CD4-positive, alpha-beta T cell (primary cell): ENCODE data around the gene ARSG. TPM values are rescaled to one million over a fixed set of nuclear protein-coding genes. Genes with fewer than 3 reads are reported as not detected.

ENCODE experiments used
- ATAC-seq: fragments of 200-7000 bp; cut with Tn5 transposase; one replicate; pipeline ENCODE4 v1.10.0; 2022; ENCODE audit warnings: mild to moderate bottlenecking; ENCODE audit not compliant: poor library complexity
- CTCF ChIA-PET: fragments of 350-600 bp; sonication (Branson Sonifier 250); formaldehyde crosslinking; loops from one replicate; lab custom pipeline; 2021; ENCODE audit warnings: antibody characterized with exemption, inconsistent platforms; lab: Charles Lee
- POLR2A ChIA-PET: fragments of 350-600 bp; sonication (Branson Sonifier 250); formaldehyde crosslinking; loops from one replicate; lab custom pipeline; 2021; ENCODE audit warnings: antibody characterized with exemption, inconsistent platforms; lab: Charles Lee
- DNase-seq, 14 experiments: peaks; one replicate each; pipeline ENCODE4 v3.0.0-alpha.2; 2013 to 2020; ENCODE audit warnings: mixed read lengths in 2 of 14
- H3K27ac ChIP-seq, 2 donors: one replicate each; pipeline versions ENCODE4 v1.5.1 to v1.7.0; 2013; ENCODE audit warnings: low read length in 2 of 2, low read depth in 1 of 2, mild to moderate bottlenecking in 1 of 2
- H3K27me3 ChIP-seq, 2 experiments: 1 replicate in 1 of 2; 2 replicates in 1 of 2; pipeline versions ENCODE4 v1.6.1 to v1.7.0; 2013; ENCODE audit warnings: low read length in 2 of 2, control low read depth in 1 of 2, mild to moderate bottlenecking in 1 of 2, moderate library complexity in 1 of 2; ENCODE audit not compliant: insufficient read depth in 2 of 2, control insufficient read depth in 1 of 2
- H3K36me3 ChIP-seq: one replicate; pipeline ENCODE4 v1.6.1; 2013; ENCODE audit warnings: low read length, control low read depth; ENCODE audit not compliant: insufficient read depth
- H3K4me1 ChIP-seq: one replicate; pipeline ENCODE4 v1.6.1; 2013; ENCODE audit warnings: low read length, control low read depth; ENCODE audit not compliant: insufficient read depth
- H3K4me3 ChIP-seq: one replicate; pipeline ENCODE4 v1.5.1; 2013; ENCODE audit warnings: mild to moderate bottlenecking, low read length, moderate library complexity
- H3K9me3 ChIP-seq, 2 experiments: 1 replicate in 1 of 2; 2 replicates in 1 of 2; pipeline versions ENCODE4 v1.6.1 to v1.7.0; 2013; ENCODE audit warnings: low read length in 2 of 2, mild to moderate bottlenecking in 2 of 2, control low read depth in 1 of 2, moderate library complexity in 1 of 2; ENCODE audit not compliant: control insufficient read depth in 1 of 2, insufficient read depth in 1 of 2
- H3K27ac Mint-ChIP-seq: one replicate; pipeline ENCODE4 v1.8.0; 2020; ENCODE audit warnings: mixed read lengths
- H3K27me3 Mint-ChIP-seq: one replicate; pipeline ENCODE4 v1.8.0; 2021; ENCODE audit warnings: mixed read lengths
- H3K36me3 Mint-ChIP-seq: one replicate; pipeline ENCODE4 v1.8.0; 2021; ENCODE audit warnings: low read depth, mixed read lengths
- H3K4me1 Mint-ChIP-seq: one replicate; pipeline ENCODE4 v1.8.0; 2021; ENCODE audit warnings: low read depth, mixed read lengths
- H3K4me3 Mint-ChIP-seq: one replicate; pipeline ENCODE4 v1.8.0; 2020; ENCODE audit warnings: mild to moderate bottlenecking, mixed read lengths
- H3K9me3 Mint-ChIP-seq: one replicate; pipeline ENCODE4 v1.8.0; 2020; ENCODE audit warnings: mixed read lengths
- intact Hi-C, 2 experiments: fragments of 100-400 bp; cut with DNase I in 1 of 2; cut with micrococcal nuclease in 1 of 2; formaldehyde crosslinking; loops; one replicate each; pipeline versions ENCODE4 v1.15.1 to v1.9.0; 2023 to 2025; cut with DNase I, micrococcal nuclease
- total RNA-seq, 174 experiments: library from RNA in 2 of 174; stranded (reverse) in 2 of 174; gene quantifications; one replicate each; pipeline ENCODE4 v1.2.3 and lab custom pipeline; 2021 to 2026
- TF ChIP-seq, protein P1 (sequence below): fragments of 200-600 bp; IDR thresholded peaks from one replicate; pipeline ENCODE4 v1.8.0; 2022; ENCODE audit warnings: antibody characterized with exemption, mild to moderate bottlenecking

Gene ARSG
- total RNA-seq, 2 experiments from 2014 or later: 13.8 to 16.0 TPM

GRCh38 chr17:68356520-68356919 lies 65.2 kb downstream of the ARSG start:
- Mint-ChIP-seq H3K27ac (peak overlapping the region; percentile 68), H3K36me3 (no peaks in the 10 kb centered on the region), H3K4me3 (peak overlapping the region; percentile 75), H3K4me1 (peaks cover 62% of the 10 kb centered on the region), H3K9me3 (no peaks in the 10 kb centered on the region), H3K27me3 (no peaks in the 10 kb centered on the region)
- ATAC-seq: peak; percentile 94
- DNase-seq: peak; percentile 41 to 91 (median 56)
- POLR2A ChIA-PET: interaction anchor here (0.7 to 7.5 kb wide), 7 partner anchors 11 to 103 kb away, joined by 3 to 94 read pairs (median 6); partner anchors contain the start of genes ARSG and SLC16A6
- no peaks in the 10 kb centered on the region for H3K9me3 ChIP-seq
- intact Hi-C loops: loop anchor here (1.0 to 5.0 kb wide), 5 partner anchors 39 to 80 kb away; no protein-coding TSS in a partner anchor
- CTCF ChIA-PET: interaction anchor here (0.6 to 2.6 kb wide), 3 partner anchors 42 to 80 kb away, joined by 3 to 8 read pairs (median 3); no protein-coding TSS in a partner anchor
- H3K4me1 ChIP-seq: peaks cover 79% of the 10 kb centered on the region
- TF ChIP-seq, protein P1, sequence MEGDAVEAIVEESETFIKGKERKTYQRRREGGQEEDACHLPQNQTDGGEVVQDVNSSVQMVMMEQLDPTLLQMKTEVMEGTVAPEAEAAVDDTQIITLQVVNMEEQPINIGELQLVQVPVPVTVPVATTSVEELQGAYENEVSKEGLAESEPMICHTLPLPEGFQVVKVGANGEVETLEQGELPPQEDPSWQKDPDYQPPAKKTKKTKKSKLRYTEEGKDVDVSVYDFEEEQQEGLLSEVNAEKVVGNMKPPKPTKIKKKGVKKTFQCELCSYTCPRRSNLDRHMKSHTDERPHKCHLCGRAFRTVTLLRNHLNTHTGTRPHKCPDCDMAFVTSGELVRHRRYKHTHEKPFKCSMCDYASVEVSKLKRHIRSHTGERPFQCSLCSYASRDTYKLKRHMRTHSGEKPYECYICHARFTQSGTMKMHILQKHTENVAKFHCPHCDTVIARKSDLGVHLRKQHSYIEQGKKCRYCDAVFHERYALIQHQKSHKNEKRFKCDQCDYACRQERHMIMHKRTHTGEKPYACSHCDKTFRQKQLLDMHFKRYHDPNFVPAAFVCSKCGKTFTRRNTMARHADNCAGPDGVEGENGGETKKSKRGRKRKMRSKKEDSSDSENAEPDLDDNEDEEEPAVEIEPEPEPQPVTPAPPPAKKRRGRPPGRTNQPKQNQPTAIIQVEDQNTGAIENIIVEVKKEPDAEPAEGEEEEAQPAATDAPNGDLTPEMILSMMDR: no peak
- H3K36me3 ChIP-seq: no peaks in the 10 kb centered on the region
- H3K27me3 ChIP-seq: no peaks in the 10 kb centered on the region
- peak overlapping the region; percentile 11 for H3K4me3 ChIP-seq
- H3K27ac ChIP-seq: no peak overlapping the region

GRCh38 chr17:68356949-68357455 lies 65.7 kb downstream of the ARSG start:
- no peaks in the 10 kb centered on the region for H3K27me3 ChIP-seq
- peak in 4 of 14 experiments; percentile 22 to 48 (median 26) for DNase-seq
- Mint-ChIP-seq H3K27ac (peak overlapping the region; percentile 68), H3K27me3 (no peaks in the 10 kb centered on the region), H3K9me3 (no peaks in the 10 kb centered on the region), H3K4me3 (peak overlapping the region; percentile 75), H3K4me1 (peaks cover 57% of the 10 kb centered on the region), H3K36me3 (no peaks in the 10 kb centered on the region)
- TF ChIP-seq, protein P1: no peak
- peaks cover under 1% of the 10 kb centered on the region for H3K36me3 ChIP-seq
- POLR2A ChIA-PET: interaction anchor here (0.6 to 7.5 kb wide), 13 partner anchors 11 to 970 kb away, joined by 3 to 94 read pairs (median 4); partner anchors contain the start of genes ABCA5, ARSG and SLC16A6
- no peak overlapping the region for H3K27ac ChIP-seq
- CTCF ChIA-PET: interaction anchor here (0.6 to 2.6 kb wide), 5 partner anchors 42 to 175 kb away, joined by 3 to 8 read pairs (median 3); no protein-coding TSS in a partner anchor
- peak; percentile 26 for ATAC-seq
- peak overlapping the region; percentile 11 for H3K4me3 ChIP-seq
- H3K9me3 ChIP-seq: no peaks in the 10 kb centered on the region
- peaks cover 74% of the 10 kb centered on the region for H3K4me1 ChIP-seq
- intact Hi-C loops: loop anchor here (1.0 to 5.0 kb wide), 5 partner anchors 40 to 80 kb away; no protein-coding TSS in a partner anchor

DNA sequence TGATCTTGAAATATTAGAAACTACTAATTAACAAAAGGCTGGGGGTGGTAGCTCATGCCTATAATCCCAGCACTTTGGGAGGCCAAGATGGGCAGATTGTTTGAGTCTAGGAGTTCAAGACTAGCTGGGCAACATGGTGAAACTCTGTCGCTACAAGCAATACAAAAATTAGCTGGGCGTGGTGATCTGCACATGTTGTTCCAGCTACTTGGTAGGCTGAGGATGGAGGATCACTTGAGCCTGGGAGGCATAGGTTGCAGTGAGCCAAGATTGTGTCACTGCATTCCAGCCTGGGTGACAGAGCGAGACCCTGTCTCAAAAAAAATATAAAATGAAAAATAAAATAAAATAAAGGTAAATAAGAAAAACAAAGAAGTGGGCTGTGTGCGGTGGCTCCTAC lies 66.6 kb downstream of the ARSG start:
- DNase-seq (no peak), ATAC-seq (no peak)
- H3K27ac Mint-ChIP-seq: no peak overlapping the region
- no peaks in the 10 kb centered on the region for H3K36me3 Mint-ChIP-seq
- TF ChIP-seq, protein P1: no peak
- ChIA-PET CTCF (interaction anchor here (2.6 kb wide), 1 partner anchor 78 kb away, joined by 8 read pairs; no protein-coding TSS in a partner anchor), POLR2A (interaction anchor here (1.0 to 7.5 kb wide), 8 partner anchors 10 to 81 kb away, joined by 3 to 94 read pairs (median 4); partner anchors contain the start of genes ARSG and SLC16A6)
- peaks cover 65% of the 10 kb centered on the region for H3K4me1 ChIP-seq
- H3K27ac ChIP-seq: no peak overlapping the region
- intact Hi-C loops: loop anchor here (2.0 to 5.0 kb wide), 3 partner anchors 39 to 79 kb away; no protein-coding TSS in a partner anchor
- H3K36me3 ChIP-seq: peaks cover 3% of the 10 kb centered on the region
- H3K4me3 ChIP-seq: no peak overlapping the region
- no peaks in the 10 kb centered on the region for H3K9me3 ChIP-seq
- no peaks in the 10 kb centered on the region for H3K9me3 Mint-ChIP-seq
- H3K4me1 Mint-ChIP-seq: peaks cover 48% of the 10 kb centered on the region
- H3K4me3 Mint-ChIP-seq: no peak overlapping the region
- H3K27me3 ChIP-seq: no peaks in the 10 kb centered on the region
- no peaks in the 10 kb centered on the region for H3K27me3 Mint-ChIP-seq
